GM12872 (cell line): ENCODE data around the gene RGS6.

ENCODE experiments used
- CTCF ChIP-seq: IDR thresholded peaks from 3 replicates; pipeline ENCODE4 v1.5.1; 2011; ENCODE audit warnings: low read depth, mild to moderate bottlenecking, low read length, moderate library complexity; ENCODE audit not compliant: insufficient read depth

The RGS6 gene

GRCh38 chr14:72574715-72575114 is 642.5 kb downstream of the RGS6 start:
- TF ChIP-seq CTCF: no peak

GRCh38 chr14:72576258-72576657 is 644.0 kb downstream of the RGS6 start:
- no peak for TF ChIP-seq CTCF

GRCh38 chr14:72577521-72577920 is 645.3 kb downstream of the RGS6 start:
- TF ChIP-seq CTCF: no peak

- TF ChIP-seq CTCF: no peak
Observed at GRCh38 chr14:72578514-72578913, 646.3 kb downstream of the RGS6 start.

- TF ChIP-seq CTCF: no peak
Observed at GRCh38 chr14:72582582-72582981, 650.4 kb downstream of the RGS6 start.

GRCh38 chr14:72583316-72584272 is 651.4 kb downstream of the RGS6 start:
- TF ChIP-seq CTCF: no peak

- TF ChIP-seq CTCF: no peak
Observed at GRCh38 chr14:72588521-72588920, 656.3 kb downstream of the RGS6 start.
